ENCODE measurements around the gene P2RX5.

DNA sequence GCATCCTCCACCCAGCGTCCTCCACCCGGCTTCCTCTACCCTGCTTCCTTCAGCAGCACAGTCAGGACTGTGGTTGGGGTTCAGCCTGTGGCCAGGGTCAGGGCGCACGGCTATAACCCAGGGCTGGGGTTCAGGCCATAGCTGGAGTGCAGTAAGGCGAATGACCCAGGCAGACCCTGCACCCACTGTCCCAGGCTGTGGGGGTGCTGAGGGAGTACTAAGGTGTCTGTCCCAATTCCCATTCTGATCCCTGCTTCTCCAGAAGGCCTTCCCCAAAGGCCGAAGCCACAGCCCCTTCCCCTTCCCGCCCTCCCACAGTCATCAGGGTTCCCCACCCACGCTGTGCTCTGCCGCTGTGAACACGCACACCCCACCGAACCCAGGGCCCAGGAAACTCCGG, 14.9 kb downstream of the P2RX5 start:
- TF ChIP-seq, protein P1, sequence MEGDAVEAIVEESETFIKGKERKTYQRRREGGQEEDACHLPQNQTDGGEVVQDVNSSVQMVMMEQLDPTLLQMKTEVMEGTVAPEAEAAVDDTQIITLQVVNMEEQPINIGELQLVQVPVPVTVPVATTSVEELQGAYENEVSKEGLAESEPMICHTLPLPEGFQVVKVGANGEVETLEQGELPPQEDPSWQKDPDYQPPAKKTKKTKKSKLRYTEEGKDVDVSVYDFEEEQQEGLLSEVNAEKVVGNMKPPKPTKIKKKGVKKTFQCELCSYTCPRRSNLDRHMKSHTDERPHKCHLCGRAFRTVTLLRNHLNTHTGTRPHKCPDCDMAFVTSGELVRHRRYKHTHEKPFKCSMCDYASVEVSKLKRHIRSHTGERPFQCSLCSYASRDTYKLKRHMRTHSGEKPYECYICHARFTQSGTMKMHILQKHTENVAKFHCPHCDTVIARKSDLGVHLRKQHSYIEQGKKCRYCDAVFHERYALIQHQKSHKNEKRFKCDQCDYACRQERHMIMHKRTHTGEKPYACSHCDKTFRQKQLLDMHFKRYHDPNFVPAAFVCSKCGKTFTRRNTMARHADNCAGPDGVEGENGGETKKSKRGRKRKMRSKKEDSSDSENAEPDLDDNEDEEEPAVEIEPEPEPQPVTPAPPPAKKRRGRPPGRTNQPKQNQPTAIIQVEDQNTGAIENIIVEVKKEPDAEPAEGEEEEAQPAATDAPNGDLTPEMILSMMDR (conservative IDR thresholded peaks at IDR 0.05 in 1 of 2, IDR thresholded peaks at IDR 0.05 in 1 of 2; ENCODE audit: low read depth in 1 of 2, low read length in 2 of 2), result no peak
- TF ChIP-seq EZH2 (IDR thresholded peaks at IDR 0.05; ENCODE audit: low read length, missing control alignments), result no peak
